Mucosa of gallbladder (tissue), 1 donor: Measurements from ENCODE around the gene SETD4. TPM values are rescaled to one million over a fixed set of nuclear protein-coding genes. Genes with fewer than 3 reads are reported as not detected.
A peak's percentile ranks its signal among the peaks of the same experiment; 100 is the strongest.
"Not testable (repeated sequence)": the region's sequence is repeated elsewhere in the genome, so short reads cannot be mapped to it uniquely, and the experiment has no call there.

ENCODE experiments used
- DNase-seq: peaks from one replicate; pipeline ENCODE4 v3.0.0-alpha.2; 2020; ENCODE audit warnings: low spot score
- total RNA-seq: library from RNA; stranded (reverse); gene quantifications from one replicate; pipeline ENCODE4 v1.2.1, GENCODE V29; 2021
- donor health status: DM: no; HTN: no; CAD: no.

Gene SETD4, protein sequence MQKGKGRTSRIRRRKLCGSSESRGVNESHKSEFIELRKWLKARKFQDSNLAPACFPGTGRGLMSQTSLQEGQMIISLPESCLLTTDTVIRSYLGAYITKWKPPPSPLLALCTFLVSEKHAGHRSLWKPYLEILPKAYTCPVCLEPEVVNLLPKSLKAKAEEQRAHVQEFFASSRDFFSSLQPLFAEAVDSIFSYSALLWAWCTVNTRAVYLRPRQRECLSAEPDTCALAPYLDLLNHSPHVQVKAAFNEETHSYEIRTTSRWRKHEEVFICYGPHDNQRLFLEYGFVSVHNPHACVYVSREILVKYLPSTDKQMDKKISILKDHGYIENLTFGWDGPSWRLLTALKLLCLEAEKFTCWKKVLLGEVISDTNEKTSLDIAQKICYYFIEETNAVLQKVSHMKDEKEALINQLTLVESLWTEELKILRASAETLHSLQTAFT
- total RNA-seq = 25.1 TPM

DNA sequence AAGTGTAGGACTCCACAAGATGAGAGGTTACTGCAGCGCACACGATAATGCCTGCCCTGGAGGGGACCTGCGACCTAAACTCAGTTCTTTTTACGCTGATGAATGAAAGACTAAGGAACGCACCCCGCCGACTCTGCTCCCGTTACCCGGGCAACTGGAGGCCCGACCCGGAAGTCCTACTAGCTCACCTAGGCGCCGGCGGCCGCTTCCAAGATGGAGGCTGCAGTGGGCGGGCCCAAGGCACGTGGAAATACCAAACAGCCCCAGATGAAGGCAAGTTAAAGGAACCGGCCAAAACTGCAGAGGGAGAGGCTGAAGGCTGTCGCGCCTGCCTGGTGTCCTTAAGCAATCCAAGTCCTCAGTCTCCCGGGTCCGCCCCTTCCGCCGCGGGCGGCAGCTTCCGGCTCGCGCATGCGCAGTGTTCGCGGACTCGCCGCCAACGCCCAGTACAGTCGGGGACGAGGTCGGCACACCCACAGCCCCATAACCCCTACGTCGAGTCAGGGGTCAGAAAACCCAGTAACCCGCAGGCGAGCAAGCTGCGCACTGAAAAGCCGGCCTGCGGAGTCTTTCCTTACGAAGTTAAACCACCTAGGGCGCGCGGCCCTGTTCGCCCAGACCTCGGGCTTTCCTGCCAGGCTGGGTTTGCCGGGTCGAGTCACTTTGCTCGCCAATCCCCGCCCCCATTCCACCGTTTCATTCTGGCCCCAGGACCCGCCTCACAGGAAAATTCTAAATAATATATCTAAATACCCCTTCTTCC lies at the start of gene SETD4:
TSS of gene SETD4 (minus strand) at position 368 of the 763 bp plus-strand sequence. CDS start 1,638 bp downstream, outside the sequence.
- DNase-seq = peak; percentile 93

DNA sequence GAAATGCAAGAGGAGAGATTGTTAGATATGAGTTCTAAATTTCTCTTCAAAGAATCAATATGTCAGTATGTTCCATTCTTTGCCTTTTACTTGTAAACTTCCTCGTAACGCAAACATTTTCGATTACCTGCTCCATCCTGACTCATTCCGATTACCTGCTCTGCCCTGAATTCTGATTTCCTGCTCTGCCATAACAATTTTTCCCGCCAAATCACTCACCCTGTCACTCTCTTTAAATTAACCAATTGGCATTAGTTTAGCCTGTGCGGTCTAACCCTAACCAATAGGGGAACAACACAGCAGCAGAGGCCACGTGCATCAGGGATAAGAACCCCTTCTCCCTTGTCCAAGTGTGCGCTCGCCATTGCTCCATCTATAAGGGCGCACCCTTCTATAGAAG lies 49.5 kb upstream of the SETD4 start:
- DNase-seq = no peak

DNA sequence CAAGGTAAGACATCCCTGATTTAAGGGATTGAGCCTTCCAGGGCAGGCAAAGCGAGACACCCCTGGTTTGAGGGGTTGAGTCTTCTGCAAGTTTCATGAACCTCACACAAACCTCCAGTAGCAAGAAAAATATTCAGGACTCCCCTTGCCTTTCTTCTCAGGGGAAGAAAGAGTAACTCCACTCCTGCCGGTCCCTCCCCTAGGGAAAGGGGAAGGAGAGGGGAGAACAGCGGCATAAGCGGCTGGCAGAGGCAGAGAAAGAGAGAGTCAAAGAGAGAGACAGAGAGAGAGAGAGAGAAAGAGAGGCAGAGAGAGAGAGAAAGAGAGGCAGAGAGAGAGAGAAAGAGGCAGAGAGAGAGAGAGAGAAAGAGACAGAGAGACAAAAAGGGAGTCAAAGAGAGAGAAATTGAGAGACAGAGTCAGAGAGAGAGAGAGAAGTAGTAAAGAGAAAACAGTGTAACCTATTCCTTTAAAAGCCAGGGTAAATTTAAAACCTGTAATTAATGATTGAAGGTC lies 45.1 kb upstream of the SETD4 start:
- no peak for DNase-seq

DNA sequence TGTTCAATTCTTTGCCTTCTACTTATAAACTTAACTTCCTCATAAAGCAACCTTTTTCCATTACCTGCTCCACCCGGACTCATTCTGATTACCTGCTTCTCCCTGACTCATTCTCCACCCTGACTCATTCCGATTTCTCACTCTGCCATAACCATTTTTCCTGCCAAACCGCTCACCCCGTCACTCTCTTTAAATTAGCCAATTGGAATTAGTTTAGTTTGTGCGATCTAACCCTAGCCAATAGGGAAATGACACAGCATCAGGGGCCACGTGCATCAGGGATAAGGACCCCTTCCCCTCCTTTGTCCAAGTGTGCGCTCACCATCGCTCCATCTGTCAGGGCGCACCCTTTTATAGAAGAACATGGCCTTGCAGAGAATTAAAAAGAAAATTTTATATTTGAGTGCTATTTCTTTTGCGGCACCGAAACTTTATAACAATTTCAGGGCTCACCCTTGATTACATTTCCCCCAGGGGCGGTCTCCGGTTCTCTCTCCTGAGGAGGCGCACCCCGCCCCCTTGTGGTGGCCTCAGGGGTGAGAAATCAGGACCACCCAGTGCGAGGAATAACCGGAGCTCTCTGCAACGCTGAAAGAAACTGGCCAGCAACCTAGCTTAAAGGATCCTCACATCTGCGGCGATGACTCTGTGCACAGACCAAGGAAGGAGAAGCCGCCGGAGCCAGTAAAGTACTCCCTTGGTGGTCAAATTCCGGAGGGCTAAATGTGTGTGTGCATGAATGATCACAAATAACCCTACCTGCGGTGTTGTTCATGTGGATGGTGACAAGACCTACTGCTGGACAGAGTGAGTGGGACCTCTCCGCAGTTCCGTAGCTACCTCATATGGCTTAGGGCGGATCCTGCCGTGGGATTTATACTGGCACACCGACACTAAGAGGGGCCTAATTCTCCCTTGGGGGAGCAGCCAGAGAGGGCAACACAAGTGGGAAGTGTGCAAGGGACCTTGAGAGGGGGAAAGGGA lies 44.3 kb upstream of the SETD4 start:
- DNase-seq = peak; percentile 50

DNA sequence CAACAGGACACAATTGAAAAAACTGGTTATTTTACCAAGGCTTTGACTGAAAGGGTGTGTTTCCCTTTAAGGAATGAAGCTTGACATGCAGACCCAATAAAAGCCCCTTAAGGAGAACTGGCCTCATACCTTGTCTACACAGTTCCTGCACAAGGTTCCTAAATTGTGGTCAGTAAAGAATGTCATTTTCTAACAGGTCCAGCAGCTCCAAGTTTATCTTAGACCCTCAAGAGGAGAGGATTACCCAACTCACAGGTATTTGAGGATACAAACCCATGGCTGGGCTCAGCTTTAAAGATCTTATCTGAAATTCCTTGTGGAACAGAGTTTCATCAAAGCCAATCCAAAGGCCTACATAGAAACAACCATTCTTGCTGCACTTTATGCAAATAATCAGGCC lies 43.1 kb upstream of the SETD4 start:
- no peak for DNase-seq

DNA sequence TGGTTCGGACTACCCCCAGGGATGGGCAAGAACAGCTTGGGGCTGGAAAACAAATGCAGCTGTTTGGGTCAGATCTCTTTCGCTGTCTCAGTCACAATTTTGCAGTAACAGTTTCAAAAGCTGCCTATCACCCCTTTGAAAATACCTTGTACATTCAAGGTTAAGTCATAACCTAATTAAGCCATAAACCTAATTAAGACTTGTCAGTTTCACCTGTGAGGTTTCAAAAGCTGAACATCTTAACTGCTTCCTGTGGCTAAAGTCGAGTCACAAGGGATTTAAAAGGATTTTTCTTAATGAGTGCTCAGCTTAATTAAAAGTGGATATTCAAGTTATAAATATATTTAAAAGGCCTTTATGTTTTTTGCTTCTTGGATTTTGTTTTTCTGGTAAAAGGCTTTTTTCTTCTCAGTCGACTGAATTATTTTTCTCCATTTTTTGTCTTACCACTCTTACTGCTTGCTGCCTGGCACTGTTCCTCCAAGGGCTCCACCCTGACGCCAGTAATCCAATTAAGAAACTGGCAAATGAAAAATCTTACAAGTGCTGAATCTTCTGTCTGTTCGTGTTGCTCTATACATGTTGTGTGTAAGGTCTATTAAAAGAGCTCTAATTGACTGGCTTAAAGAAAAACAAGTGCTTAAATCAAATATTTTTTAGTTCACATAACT lies 40.8 kb upstream of the SETD4 start:
- no peak for DNase-seq

DNA sequence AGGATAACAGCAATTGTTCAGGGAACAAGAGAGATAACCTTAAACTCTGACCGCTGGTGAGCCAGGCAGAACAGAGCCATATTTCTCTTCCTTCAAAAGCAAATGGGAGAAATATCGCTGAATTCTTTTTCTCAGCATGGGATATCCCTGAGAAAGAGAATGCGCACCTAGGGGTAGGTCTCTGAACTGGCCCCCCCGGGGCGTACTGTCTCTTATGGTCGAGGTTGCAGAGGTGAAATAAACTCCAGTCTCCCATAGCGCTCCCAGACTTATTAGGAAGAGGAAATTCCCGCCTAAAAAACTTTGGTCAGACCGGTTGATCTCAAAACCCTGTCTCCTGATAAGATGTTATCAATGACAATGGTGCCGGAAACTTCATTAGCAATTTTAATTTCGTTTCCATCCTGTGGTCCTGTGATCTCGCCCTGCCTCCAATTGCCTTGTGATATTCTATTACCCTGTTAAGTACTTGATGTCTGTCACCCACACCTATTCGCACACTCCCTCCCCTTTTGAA lies 39.4 kb upstream of the SETD4 start:
- not testable (repeated sequence) for DNase-seq

DNA sequence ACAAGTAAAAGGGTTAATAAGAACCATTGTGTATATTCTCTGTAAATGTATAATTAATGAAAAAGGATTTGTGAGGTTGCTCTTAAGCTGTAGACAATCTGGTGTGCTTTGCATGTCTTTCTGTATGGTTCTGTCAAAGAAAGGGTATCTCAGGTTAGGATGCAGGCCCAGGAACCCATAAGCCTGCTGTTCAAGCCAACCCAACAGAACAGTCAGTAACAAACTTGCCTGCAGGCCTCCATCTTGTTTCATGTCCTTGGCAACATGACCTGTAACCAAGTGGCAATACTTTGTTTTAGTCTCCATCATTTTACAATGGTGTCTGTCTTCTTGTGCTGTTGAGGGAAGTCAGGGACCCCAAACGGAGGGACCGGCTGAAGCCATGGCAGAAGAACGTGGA lies 38.7 kb upstream of the SETD4 start:
- no peak for DNase-seq

DNA sequence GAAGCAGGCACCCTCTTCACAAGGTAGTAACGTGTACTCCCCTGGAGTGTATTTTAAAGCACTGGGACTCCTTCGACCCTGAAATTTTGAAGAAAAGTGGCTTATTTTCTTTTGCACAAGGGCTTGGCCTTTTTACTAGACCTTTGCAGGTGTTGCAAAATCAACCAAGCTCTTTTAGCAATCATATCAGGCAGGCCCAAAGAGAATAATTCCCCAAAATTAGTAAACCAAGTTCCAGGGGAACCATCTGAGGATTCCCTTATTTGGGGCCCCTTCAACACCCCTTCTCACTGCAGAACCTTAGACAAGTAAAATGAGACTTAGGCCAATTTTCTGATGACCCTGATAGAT lies 37.8 kb upstream of the SETD4 start:
- DNase-seq = no peak

DNA sequence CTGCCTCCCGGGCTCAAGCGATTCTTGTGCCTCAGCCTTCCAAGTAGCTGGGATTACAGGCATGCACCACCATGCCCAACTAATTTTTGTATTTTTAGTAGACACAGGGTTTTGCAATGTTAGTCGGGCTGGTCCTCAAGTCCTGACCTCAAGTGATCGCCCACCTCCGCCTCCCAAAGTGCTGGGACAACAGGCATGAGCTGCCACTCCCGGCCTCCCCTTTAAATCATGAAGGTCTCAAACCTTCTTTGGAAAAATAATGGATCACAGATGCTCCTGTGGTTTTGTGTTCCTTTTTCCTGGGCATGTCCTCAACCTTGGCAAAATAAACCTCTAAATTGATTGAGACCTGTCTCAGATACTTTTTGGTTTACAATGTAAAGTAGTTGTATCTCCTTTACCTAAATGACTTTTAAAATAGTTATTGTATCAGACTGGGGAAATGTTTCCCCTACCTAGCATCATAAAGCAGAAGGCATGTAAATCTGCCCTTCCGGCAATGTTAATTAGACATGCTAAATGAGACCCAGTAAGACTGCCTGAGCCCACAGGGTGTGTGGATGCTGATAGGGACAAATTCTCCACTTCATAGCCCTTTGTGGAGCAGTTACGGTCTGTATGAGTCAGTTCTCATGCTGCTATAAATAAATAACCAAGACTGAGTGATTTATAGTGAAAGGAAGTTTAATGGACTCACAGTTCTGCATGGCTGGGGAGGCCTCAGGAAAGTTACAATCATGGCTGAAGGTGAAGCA lies 37.3 kb upstream of the SETD4 start:
- DNase-seq = no peak

DNA sequence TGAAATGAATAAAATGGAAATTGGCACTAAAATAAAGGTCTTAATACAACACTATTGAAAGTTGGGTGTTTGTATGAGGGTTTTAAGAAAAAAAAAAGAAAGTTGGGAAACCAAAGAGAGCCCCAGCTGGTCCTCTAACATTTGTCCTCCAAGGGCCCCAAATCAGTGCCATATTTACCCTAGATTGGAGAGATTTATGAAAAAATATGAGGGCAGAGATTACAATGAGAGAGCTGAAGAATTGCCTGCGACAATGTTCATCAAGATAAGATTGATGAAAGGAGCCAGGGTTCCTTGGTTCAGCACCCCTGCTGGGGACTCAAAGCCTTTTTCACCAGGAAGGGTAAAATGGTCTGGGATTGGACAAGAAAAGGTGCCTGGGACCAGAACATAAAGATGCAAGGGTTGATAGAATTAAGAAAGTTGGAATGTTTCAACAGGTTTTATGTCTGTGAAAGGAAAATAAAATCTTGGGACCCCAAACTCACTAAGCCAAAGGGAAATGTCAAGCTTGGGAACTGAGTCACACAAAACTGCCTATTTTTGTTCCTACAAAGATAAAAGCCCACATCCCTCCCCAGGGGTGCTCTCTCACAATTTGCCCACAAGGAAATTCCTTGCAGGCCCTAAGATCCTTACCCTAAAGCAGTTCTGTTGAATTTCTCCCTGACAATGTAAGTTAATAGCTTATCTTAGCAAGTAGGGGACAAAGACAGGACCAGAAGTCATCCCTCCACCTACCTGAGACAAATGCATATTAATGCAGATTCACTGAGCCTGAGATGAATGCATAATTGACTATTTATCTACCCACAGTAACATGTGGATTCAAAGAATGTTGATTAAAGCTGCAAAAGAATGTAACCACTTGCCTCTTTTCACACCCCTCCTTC lies 36.3 kb upstream of the SETD4 start:
- no peak for DNase-seq

DNA sequence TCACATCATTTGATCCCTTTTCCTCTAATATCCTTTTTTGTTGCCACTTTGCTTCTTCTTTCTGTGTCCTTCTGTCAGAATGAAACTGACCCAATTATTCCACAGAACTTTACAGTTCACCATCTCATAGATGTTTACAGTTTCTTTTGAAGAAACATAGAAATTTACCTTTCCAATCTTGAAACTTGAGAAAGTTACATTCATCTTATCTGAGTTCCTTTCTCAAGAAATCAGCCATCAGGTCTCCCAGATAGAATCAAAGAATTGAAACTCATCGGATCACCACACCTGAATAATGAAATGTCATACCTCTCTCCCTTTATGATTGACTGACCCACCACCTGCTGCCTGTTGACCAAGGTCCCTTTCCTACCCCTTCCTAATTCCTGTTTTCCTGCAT lies 33.2 kb upstream of the SETD4 start:
- no peak for DNase-seq

DNA sequence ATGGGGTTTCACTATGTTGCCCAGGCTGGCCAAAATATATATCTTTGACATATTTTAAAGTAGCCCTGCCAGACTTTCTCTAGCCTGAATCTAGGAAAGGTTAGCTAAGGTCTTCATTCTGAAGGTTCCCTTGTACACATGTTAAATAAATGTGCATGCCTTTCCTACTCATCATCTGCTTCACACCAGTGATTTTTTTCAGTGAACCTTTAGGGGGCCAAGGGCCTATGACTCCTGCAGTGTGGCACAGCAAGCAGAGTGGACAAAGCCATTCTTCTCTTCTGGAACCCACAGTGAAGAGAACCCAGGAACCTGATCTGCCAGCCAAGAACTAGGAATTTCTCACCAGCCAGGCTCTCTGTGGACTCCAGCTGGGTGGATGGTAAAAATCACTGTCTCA lies 32.4 kb upstream of the SETD4 start:
- DNase-seq = no peak

DNA sequence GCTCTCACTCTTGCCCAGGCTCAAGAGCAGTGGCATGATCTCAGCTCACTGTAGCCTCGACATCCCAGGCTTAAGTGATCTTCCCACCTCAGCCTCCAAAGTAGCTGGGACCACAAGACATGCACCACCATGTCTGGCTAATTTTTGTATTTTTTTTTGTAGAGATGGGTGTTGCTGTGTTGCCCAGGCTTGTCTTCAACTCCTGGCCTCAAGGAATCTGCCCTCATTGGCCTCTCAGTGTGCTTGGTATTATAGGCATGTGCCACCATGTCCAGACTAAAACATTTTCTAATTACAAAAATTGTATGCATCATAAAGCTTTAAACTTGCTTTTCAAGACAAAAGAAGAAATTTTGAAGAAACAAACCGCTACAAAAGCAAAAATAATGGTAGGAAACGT lies 29.6 kb upstream of the SETD4 start:
- no peak for DNase-seq

DNA sequence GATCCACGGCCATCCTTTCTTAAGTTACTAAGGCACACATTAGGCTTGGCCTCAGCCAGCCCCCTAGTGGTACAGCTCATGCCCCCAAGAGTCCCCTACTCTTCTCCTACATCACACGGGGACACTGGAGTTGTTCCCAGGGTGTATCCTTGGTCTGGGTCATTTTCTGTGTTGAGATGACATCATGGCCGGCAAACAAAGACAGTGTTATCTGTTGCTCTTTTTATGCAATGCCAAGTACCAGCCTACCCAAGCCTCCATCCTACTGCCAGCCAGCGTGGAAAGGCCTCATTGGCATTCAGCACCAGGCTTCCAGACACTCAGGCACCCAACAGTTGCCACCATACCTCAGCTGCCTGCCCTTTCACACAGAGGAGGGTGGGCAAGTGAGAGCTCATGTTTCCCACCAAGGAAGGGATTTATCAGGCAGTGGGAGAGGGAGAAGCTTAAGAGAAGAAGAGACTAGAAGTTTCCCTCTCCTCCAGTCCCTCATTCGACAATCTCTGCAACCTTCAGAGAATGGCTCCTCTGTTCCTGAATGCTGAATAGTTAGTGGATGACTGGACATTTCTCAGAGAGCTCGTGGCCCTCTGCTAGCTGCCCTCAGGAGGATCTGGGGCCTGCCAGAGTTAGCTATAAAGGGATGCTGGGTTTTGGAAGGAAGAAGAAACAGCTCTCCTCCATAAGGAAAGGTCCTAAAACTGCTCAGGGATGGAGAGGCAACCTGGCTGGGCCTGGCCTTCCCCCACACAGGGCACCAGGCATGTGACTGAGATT lies 27.2 kb upstream of the SETD4 start:
- no peak for DNase-seq

DNA sequence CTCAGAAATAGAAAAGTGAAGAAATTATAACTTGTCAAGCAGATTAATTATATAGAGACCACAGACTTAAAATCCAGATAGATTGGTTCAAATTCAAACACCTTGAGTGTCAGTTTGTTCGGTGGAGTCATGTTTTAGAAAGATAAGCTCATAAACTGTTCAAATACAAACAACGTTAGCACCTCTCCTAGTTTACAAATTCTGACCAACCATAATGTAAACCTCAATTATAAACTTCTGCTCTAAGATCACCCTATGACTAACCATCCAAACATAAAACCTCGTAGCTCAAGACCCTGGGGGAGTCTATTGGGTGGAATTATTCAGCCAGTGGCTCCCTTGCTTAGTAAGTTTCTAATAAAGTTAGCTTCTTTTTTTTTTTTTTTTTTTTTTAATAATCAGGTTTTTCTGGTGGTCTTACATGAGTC lies 21.9 kb upstream of the SETD4 start:
- no peak for DNase-seq

DNA sequence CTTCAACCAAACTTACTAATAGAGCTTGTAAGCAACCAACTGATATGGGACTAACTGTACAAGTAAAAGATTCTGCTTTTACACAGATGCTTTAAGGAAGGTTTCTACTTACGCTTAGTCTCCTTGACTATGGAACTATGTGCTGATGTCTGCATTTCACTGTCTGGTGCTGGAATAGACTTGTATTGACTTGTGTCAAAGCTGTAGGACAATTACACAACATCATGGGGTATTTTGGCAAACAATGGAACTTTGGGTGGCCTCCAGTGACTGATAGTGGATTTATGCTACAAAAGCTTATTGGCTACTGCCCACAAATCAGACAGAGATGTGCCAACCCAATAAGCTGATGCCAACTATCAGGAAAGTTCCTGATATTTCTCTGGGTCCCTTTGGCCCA lies 20.1 kb upstream of the SETD4 start:
- no peak for DNase-seq

DNA sequence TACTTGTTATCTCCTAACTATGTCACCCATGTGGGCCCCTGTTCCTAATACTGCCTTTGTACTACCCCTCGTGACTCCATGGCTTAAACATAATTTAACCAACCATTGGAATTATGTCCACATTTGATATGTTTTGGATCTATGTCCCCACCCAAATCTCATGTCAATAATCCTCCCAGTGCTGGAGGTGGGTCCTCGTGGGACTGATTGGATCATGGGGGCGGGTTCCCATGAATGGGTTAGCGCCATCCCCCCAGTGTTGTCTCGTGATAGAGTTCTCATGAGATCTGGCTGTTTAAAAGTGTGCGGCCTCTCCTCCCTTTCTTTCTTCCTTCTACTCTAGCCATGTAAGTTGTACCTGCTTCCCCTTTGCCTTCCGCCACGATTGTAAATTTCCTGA lies 19.3 kb upstream of the SETD4 start:
- DNase-seq = no peak
